GM12878 (cell line): ENCODE measurements around the gene APOA4. TPM values are rescaled to one million over a fixed set of nuclear protein-coding genes. Genes with fewer than 3 reads are reported as not detected.

Experiments
- ATAC-seq: fragments of 200-7000 bp; cut with Tn5 transposase; 3 replicates; pipeline ENCODE4 v1.9.1; 2020; ENCODE audit warnings: mild to moderate bottlenecking, moderate library complexity
- BruUV-seq: library from RNA; stranded (reverse); fragments of 400-500 nt; replicated peaks from 2 replicates; lab custom pipeline; 2021; lab: Mats Ljungman, UMichigan
- CTCF ChIA-PET: fragments of 300-600 bp; sonication (Branson Sonifier 250); formaldehyde crosslinking; extraction: SDS; loops from one replicate; lab custom pipeline; 2021; ENCODE audit warnings: inconsistent platforms; lab: Yijun Ruan, JAX
- POLR2A ChIA-PET: fragments of 350-600 bp; formaldehyde crosslinking; extraction: SDS; loops from one replicate; lab custom pipeline; 2021; ENCODE audit warnings: inconsistent platforms; lab: Charles Lee
- RAD21 ChIA-PET: fragments of 300-600 bp; sonication (Branson Sonifier 250); formaldehyde crosslinking; loops from one replicate; lab custom pipeline; 2023; ENCODE audit warnings: antibody characterized with exemption; ENCODE audit not compliant: unreplicated experiment; lab: Charles Lee
- SMC1A ChIA-PET: fragments of 300-600 bp; sonication (Branson Sonifier 250); formaldehyde crosslinking; loops from one replicate; lab custom pipeline; 2023; ENCODE audit not compliant: unreplicated experiment, uncharacterized antibody; lab: Charles Lee
- DNase-seq: peaks from one replicate; pipeline ENCODE4 v3.0.0-alpha.2; 2011; ENCODE audit warnings: low read depth, low spot score
- FAIRE-seq: peaks from 3 replicates; lab custom pipeline; 2011; peaks lifted over from hg19 to GRCh38; lab: Jason Lieb, UNC
- H2AFZ ChIP-seq: 2 replicates; pipeline ENCODE4 v1.6.0; 2011; ENCODE audit warnings: low read depth, low read length, control low read depth; ENCODE audit not compliant: control insufficient read depth
- H3K27ac ChIP-seq: 2 replicates; pipeline ENCODE4 v1.5.1; 2011; ENCODE audit warnings: control low read depth; ENCODE audit not compliant: control insufficient read depth, insufficient read depth
- H3K27me3 ChIP-seq, 2 experiments: replicated peaks in 1 of 2; 2 replicates each; pipeline versions ENCODE4 v1.6.0 to v1.6.1; 2011; ENCODE audit warnings: low read length in 1 of 2; ENCODE audit not compliant: control insufficient read depth in 2 of 2, insufficient read depth in 2 of 2
- H3K36me3 ChIP-seq, 2 experiments: 2 replicates each; pipeline ENCODE4 v1.5.1; 2011; ENCODE audit warnings: low read length in 1 of 2; ENCODE audit not compliant: control insufficient read depth in 2 of 2, insufficient read depth in 2 of 2
- H3K4me1 ChIP-seq: 2 replicates; pipeline ENCODE4 v1.6.1; 2011; ENCODE audit warnings: mild to moderate bottlenecking, low read length, moderate library complexity, mixed read lengths; ENCODE audit not compliant: control insufficient read depth, insufficient read depth
- H3K4me2 ChIP-seq: 2 replicates; pipeline ENCODE4 v1.6.0; 2011; ENCODE audit warnings: control low read depth; ENCODE audit not compliant: control insufficient read depth, insufficient read depth
- H3K4me3 ChIP-seq: fragments of 200-600 bp; sonication (generic); 2 replicates; pipeline ENCODE4 v1.5.1; 2016
- H3K79me2 ChIP-seq: 2 replicates; pipeline ENCODE4 v1.6.0; 2011; ENCODE audit warnings: low read length; ENCODE audit not compliant: control insufficient read depth, insufficient read depth
- H3K9ac ChIP-seq: 2 replicates; pipeline ENCODE4 v1.8.0; 2011; ENCODE audit warnings: low read length, control low read depth, mixed read lengths; ENCODE audit not compliant: control insufficient read depth, insufficient read depth
- H3K9me3 ChIP-seq: replicated peaks from 3 replicates; pipeline ENCODE4 v1.5.1; 2011; ENCODE audit warnings: mild to moderate bottlenecking, low read length; ENCODE audit not compliant: control insufficient read depth, insufficient read depth
- H4K20me1 ChIP-seq: 2 replicates; pipeline ENCODE4 v1.6.0; 2011; ENCODE audit not compliant: control insufficient read depth, insufficient read depth
- BRCA1 ChIP-seq: IDR thresholded peaks from 2 replicates; pipeline ENCODE4 v1.6.1; 2011; ENCODE audit warnings: low read depth, low read length, improper control_type of control experiment
- HDAC2 ChIP-seq: fragments of 200-600 bp; sonication (generic); IDR thresholded peaks from 2 replicates; pipeline ENCODE4 v1.6.1; 2017
- HDGF ChIP-seq: fragments of 450-650 bp; IDR thresholded peaks from 2 replicates; pipeline ENCODE4 v1.6.1; 2016; ENCODE audit warnings: antibody characterized with exemption
- IKZF1 ChIP-seq: fragments of 450-650 bp; conservative IDR thresholded peaks from 2 replicates; pipeline ENCODE4 v1.6.1; 2017; ENCODE audit warnings: antibody characterized with exemption, mild to moderate bottlenecking
- IRF3 ChIP-seq: fragments of 450-650 bp; IDR thresholded peaks from 2 replicates; pipeline ENCODE4 v1.6.1; 2014; ENCODE audit warnings: mild to moderate bottlenecking
- MEF2A ChIP-seq: IDR thresholded peaks from 2 replicates; pipeline ENCODE4 v1.6.1; 2011; ENCODE audit warnings: low read depth, mild to moderate bottlenecking, low read length, moderate library complexity; ENCODE audit not compliant: insufficient read depth
- MYC ChIP-seq: IDR thresholded peaks from 2 replicates; pipeline ENCODE4 v1.6.1; 2011; ENCODE audit warnings: mild to moderate bottlenecking, low read length, moderate library complexity, inconsistent platforms; ENCODE audit not compliant: insufficient read depth, insufficient replicate concordance, insufficient read length, severe bottlenecking
- NFYB ChIP-seq: IDR thresholded peaks from 2 replicates; pipeline ENCODE4 v1.6.1; 2011; ENCODE audit warnings: low read depth, mild to moderate bottlenecking, low read length, improper control_type of control experiment, moderate library complexity; ENCODE audit not compliant: insufficient read depth
- NR2C1 ChIP-seq: fragments of 450-650 bp; IDR thresholded peaks from 2 replicates; pipeline ENCODE4 v1.6.1; 2017; ENCODE audit warnings: antibody characterized with exemption, mild to moderate bottlenecking, moderate library complexity
- NRF1 ChIP-seq: conservative IDR thresholded peaks from 2 replicates; pipeline ENCODE4 v1.6.1; 2011; ENCODE audit warnings: mild to moderate bottlenecking, low read depth, low read length, improper control_type of control experiment
- PRDM15 ChIP-seq: fragments of 450-650 bp; formaldehyde crosslinking; IDR thresholded peaks from 2 replicates; pipeline ENCODE4 v1.4.0; 2020; ENCODE audit warnings: mild to moderate bottlenecking, moderate library complexity
- RAD51 ChIP-seq: fragments of 450-650 bp; IDR thresholded peaks from 2 replicates; pipeline ENCODE4 v1.6.1; 2016; ENCODE audit warnings: moderate library complexity, mild to moderate bottlenecking, inconsistent platforms
- RB1 ChIP-seq: fragments of 450-650 bp; formaldehyde crosslinking; IDR thresholded peaks from 2 replicates; pipeline ENCODE4 v1.6.1; 2017; ENCODE audit warnings: mild to moderate bottlenecking, borderline replicate concordance
- RBBP5 ChIP-seq: fragments of 200-600 bp; sonication (generic); conservative IDR thresholded peaks from 2 replicates; pipeline ENCODE4 v1.6.1; 2016
- SREBF1 ChIP-seq: IDR thresholded peaks from 2 replicates; pipeline ENCODE4 v1.6.1; 2012; ENCODE audit warnings: mild to moderate bottlenecking, low read length
- TAF1 ChIP-seq: IDR thresholded peaks from 2 replicates; pipeline ENCODE4 v1.6.1; 2011; ENCODE audit warnings: mild to moderate bottlenecking, low read depth, low read length, borderline replicate concordance
- ZBTB11 ChIP-seq: fragments of 450-650 bp; formaldehyde crosslinking; IDR thresholded peaks from 2 replicates; pipeline ENCODE4 v1.5.0; 2022; ENCODE audit warnings: mild to moderate bottlenecking, missing genetic modification characterization
- WGBS: methylation state at CpG from one replicate; pipeline ENCODE4 v1.1.6; 2016; ENCODE audit warnings: low lambda C conversion rate; ENCODE audit not compliant: insufficient replicate concordance, insufficient coverage; ENCODE audit errors: missing lambda C conversion rate; 5-methylcytosine and 5-hydroxymethylcytosine counted together
- in situ Hi-C: fragments of 300-500 bp; cut with MboI; formaldehyde crosslinking; loops from 9 replicates; pipeline ENCODE4 v1.14.3; 2018; ENCODE audit warnings: mixed read lengths
- intact Hi-C: fragments of 100-400 bp; cut with micrococcal nuclease; formaldehyde crosslinking; loops from one replicate; pipeline ENCODE4 v1.14.2; 2022; ENCODE audit not compliant: unreplicated experiment
- polyA plus RNA-seq, 11 experiments: library from polyadenylated mRNA; depleted of rRNA in 4 of 11; unstranded in 6 of 11; stranded (reverse) in 5 of 11; fragments of >200 nt; fragmentation: Nextera tagmentation in 4 of 11; fragmentation: Illumina TruSeq in 1 of 11; extraction: Ambion mirVana in 4 of 11; extraction: Trizol in 1 of 11; gene quantifications; 1 replicate in 1 of 11; 2 replicates in 10 of 11; pipeline versions ENCODE4 v1.2.1 to v1.2.3, GENCODE V29; 2011 to 2016; ENCODE audit warnings: inconsistent platforms in 2 of 11, missing spikeins in 2 of 11, low read depth in 1 of 11
- total RNA-seq, 4 experiments: library from RNA; depleted of rRNA in 3 of 4; stranded (reverse); fragments of >200 nt in 3 of 4; fragmentation: Illumina TruSeq in 1 of 4; extraction: Trizol in 1 of 4; gene quantifications; 2 replicates each; pipeline versions ENCODE4 v1.2.1 to v1.2.3, GENCODE V29; 2013 to 2021

APOA4 gene
- total and polyA plus RNA-seq, 10 of the 15 experiments (the other 5 are each of a cell fraction or from before 2014, with no cell fraction given), result not detected

DNA sequence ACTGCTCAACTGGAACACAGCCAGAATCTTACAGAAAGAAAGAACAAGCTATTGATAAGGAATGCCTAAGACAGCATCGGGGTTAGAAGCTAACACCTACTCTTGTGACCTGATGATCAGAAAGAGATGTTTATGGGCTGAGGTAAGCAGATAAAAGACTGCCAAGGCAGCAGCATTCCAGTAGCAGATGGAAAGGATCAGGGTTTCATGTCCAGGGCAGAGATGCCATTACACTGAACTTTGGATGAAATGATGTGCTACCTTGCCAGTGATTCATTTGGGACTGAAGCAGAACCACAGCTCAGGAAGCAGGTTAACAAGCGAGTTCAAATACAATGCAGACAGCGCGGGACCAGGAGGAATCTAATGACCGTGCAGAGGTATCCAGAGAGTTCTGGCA lies 41.4 kb upstream of the APOA4 start (continued):
- TF ChIP-seq PRDM15 (no peak), SREBF1 (no peak), HDGF (no peak), RB1 (no peak), TAF1 (no peak), RBBP5 (no peak), HDAC2 (no peak), BRCA1 (no peak), RAD51 (no peak)

GRCh38 chr11:116862951-116863350 lies 39.8 kb upstream of the APOA4 start:
- in situ Hi-C loops, result no loop called here
- Histone ChIP-seq H3K4me2 (no peak overlapping the region), H4K20me1 (no peaks in the 10 kb centered on the region), H3K27me3 (no peaks in the 10 kb centered on the region), H3K9me3 (no peaks in the 10 kb centered on the region), H3K79me2 (no peaks in the 10 kb centered on the region), H3K9ac (no peak overlapping the region), H3K36me3 (peaks cover 11 to 13% of the 10 kb centered on the region in 2 experiments; a peak in 3 of 4 replicates), H3K27ac (no peak overlapping the region), H3K4me1 (no peaks in the 10 kb centered on the region), H3K4me3 (no peak overlapping the region), H2AFZ (no peak overlapping the region)
- FAIRE-seq (no peak), DNase-seq (no peak), ATAC-seq (no peak)
- ChIA-PET POLR2A (no interaction called here), RAD21 (interaction anchor here (2.2 kb wide), 1 partner anchor 10 kb away, joined by 4 read pairs; no protein-coding TSS in a partner anchor), SMC1A (no interaction called here), CTCF (interaction anchor here (1.6 to 2.2 kb wide), 2 partner anchors 27 to 243 kb away, joined by 5 read pairs; no protein-coding TSS in a partner anchor)
- WGBS, result 93% methylated on average over 3 of the region's 3 CpGs
- intact Hi-C loops, result no loop called here
- BruUV-seq, result no TSS peak
- TF ChIP-seq NFYB (no peak), SREBF1 (no peak), NR2C1 (no peak), IKZF1 (no peak), MEF2A (no peak), NRF1 (no peak), IRF3 (no peak), ZBTB11 (CRISPR knock-in tag) (no peak), MYC (no peak)
